WTC11 (cell line): Measurements from ENCODE around the gene CAPN3. TPM values are rescaled to one million over a fixed set of nuclear protein-coding genes. Genes with fewer than 3 reads are reported as not detected.

Experiments
- ATAC-seq: fragments of 200-7000 bp; cut with Tn5 transposase; 2 replicates; pipeline ENCODE4 v1.10.0; 2021; ENCODE audit warnings: mild to moderate bottlenecking, moderate library complexity
- CTCF ChIA-PET: fragments of 300-600 bp; sonication (Branson Sonifier 250); formaldehyde crosslinking; loops from one replicate; lab custom pipeline; 2021; ENCODE audit warnings: antibody characterized with exemption; lab: Charles Lee
- POLR2A ChIA-PET: fragments of 350-600 bp; sonication (Branson Sonifier 250); formaldehyde crosslinking; loops from one replicate; lab custom pipeline; 2021; ENCODE audit warnings: antibody characterized with exemption; lab: Charles Lee
- DNase-seq: peaks from one replicate; pipeline ENCODE4 v3.0.0; 2021; ENCODE audit warnings: low spot score
- H3K27ac Mint-ChIP-seq: 2 replicates; pipeline ENCODE4 v1.8.0; 2021; ENCODE audit warnings: mixed read lengths
- H3K27me3 Mint-ChIP-seq: 2 replicates; pipeline ENCODE4 v1.8.0; 2021; ENCODE audit warnings: low read depth, mild to moderate bottlenecking, moderate library complexity, mixed read lengths
- H3K36me3 Mint-ChIP-seq: 2 replicates; pipeline ENCODE4 v1.8.0; 2021; ENCODE audit warnings: mixed read lengths
- H3K4me1 Mint-ChIP-seq: 2 replicates; pipeline ENCODE4 v1.8.0; 2022; ENCODE audit warnings: mixed read lengths
- H3K4me3 Mint-ChIP-seq: 2 replicates; pipeline ENCODE4 v1.8.0; 2021; ENCODE audit warnings: mild to moderate bottlenecking, moderate library complexity, mixed read lengths
- H3K9me3 Mint-ChIP-seq: 2 replicates; pipeline ENCODE4 v1.8.0; 2021; ENCODE audit warnings: mixed read lengths
- ELF4 ChIP-seq: sonication (generic); formaldehyde crosslinking; IDR thresholded peaks from 2 replicates; pipeline ENCODE4 v1.8.1; 2022; ENCODE audit warnings: low read depth, mild to moderate bottlenecking, moderate library complexity, missing genetic modification reagents
- GTF2I ChIP-seq: fragments of 250-450 bp; sonication (Bioruptor Pico); conservative IDR thresholded peaks from 2 replicates; pipeline ENCODE4 v1.4.0; 2021; ENCODE audit warnings: mild to moderate bottlenecking
- MXD4 ChIP-seq: fragments of 250-450 bp; sonication (Bioruptor Pico); IDR thresholded peaks from 2 replicates; pipeline ENCODE4 v1.8.0; 2021; ENCODE audit warnings: mild to moderate bottlenecking, moderate library complexity, borderline replicate concordance
- NFATC4 ChIP-seq: fragments of 250-450 bp; sonication (Bioruptor Pico); IDR thresholded peaks from 2 replicates; pipeline ENCODE4 v1.9.0; 2021; ENCODE audit warnings: mild to moderate bottlenecking
- RORB ChIP-seq: fragments of 250-450 bp; sonication (Bioruptor Pico); IDR thresholded peaks from 2 replicates; pipeline ENCODE4 v1.9.0; 2021; ENCODE audit warnings: mild to moderate bottlenecking
- TEAD4 ChIP-seq: sonication (generic); formaldehyde crosslinking; IDR thresholded peaks from 2 replicates; pipeline ENCODE4 v1.8.0; 2022; ENCODE audit warnings: mild to moderate bottlenecking, missing genetic modification reagents
- ZNF317 ChIP-seq: sonication (generic); formaldehyde crosslinking; IDR thresholded peaks from 2 replicates; pipeline ENCODE4 v1.8.1; 2023; ENCODE audit warnings: low read depth, mild to moderate bottlenecking, moderate library complexity, missing genetic modification reagents, borderline replicate concordance
- ZNF423 ChIP-seq: fragments of 250-450 bp; sonication (Bioruptor Pico); IDR thresholded peaks from 2 replicates; pipeline ENCODE4 v2.1.2; 2022; ENCODE audit warnings: mild to moderate bottlenecking, moderate library complexity
- total RNA-seq: library from RNA; stranded (reverse); gene quantifications from 3 replicates; pipeline ENCODE4 v1.2.3, GENCODE V29; 2021
- TF ChIP-seq, protein P1 (sequence below): sonication (generic); formaldehyde crosslinking; IDR thresholded peaks from 2 replicates; pipeline ENCODE4 v1.8.1; 2023; ENCODE audit warnings: mild to moderate bottlenecking, missing genetic modification reagents
- TF ChIP-seq, protein P2 (sequence below): sonication (generic); formaldehyde crosslinking; conservative IDR thresholded peaks from 2 replicates; pipeline ENCODE4 v1.8.1; 2023; ENCODE audit warnings: mild to moderate bottlenecking, low read depth, missing genetic modification reagents, moderate library complexity
- TF ChIP-seq, protein P3 (sequence below): sonication (generic); formaldehyde crosslinking; IDR thresholded peaks from 2 replicates; pipeline ENCODE4 v1.8.1; 2023; ENCODE audit warnings: mild to moderate bottlenecking, missing genetic modification reagents, moderate library complexity
- TF ChIP-seq, protein P4 (sequence below): sonication (generic); formaldehyde crosslinking; IDR thresholded peaks from 2 replicates; pipeline ENCODE4 v1.8.1; 2022; ENCODE audit warnings: low read depth, missing genetic modification reagents, borderline replicate concordance
- TF ChIP-seq, protein P5 (sequence below): sonication (generic); formaldehyde crosslinking; IDR thresholded peaks from 2 replicates; pipeline ENCODE4 v1.8.1; 2023; ENCODE audit warnings: mild to moderate bottlenecking, missing genetic modification reagents, moderate library complexity
- TF ChIP-seq, protein P6 (sequence below): sonication (generic); formaldehyde crosslinking; IDR thresholded peaks from 2 replicates; pipeline ENCODE4 v1.8.1; 2022; ENCODE audit warnings: mild to moderate bottlenecking, moderate library complexity, missing genetic modification reagents

Gene CAPN3
- total RNA-seq, 1 experiment from 2014 or later = 0.70 TPM

DNA sequence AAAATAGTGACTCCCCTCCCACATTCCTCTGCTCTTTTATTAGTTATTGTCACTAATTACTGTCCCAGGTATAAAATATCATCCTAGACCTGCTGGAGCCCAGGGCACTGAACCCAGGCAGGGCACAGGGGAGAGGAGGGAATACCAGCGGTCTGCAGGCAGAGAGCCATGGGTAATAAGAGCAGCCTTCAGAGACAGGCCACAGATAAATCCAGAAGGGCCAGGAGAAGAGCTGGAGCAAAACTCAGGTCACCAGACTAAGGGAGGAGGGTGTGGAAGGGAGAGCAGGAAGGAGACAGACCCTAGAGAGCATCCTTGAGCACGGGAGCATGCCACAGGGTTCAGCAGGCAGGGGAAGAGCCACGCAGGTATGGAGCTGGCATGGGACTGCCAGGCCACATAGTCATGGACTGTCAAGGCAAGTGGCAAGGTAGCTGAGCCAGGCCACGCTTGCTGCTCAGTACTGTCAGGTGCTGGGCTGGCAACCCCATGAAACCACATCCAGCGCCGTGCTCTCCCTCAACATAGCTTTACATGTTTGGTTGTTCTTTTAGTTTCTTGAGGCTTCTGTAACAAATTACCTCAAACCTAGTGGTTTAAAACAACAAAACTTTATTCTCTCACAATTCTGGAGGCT lies 15.6 kb upstream of the CAPN3 start:
- H3K27ac Mint-ChIP-seq = no peak overlapping the region
- ChIA-PET CTCF (interaction anchor here (0.5 kb wide), 1 partner anchor 695 kb away, joined by 3 read pairs; no protein-coding TSS in a partner anchor), POLR2A (no interaction called here)
- no peak overlapping the region for H3K4me3 Mint-ChIP-seq
- H3K4me1 Mint-ChIP-seq = no peaks in the 10 kb centered on the region
- no peak for DNase-seq
- no peaks in the 10 kb centered on the region for H3K9me3 Mint-ChIP-seq
- no peak for ATAC-seq
- TF ChIP-seq, protein P1, sequence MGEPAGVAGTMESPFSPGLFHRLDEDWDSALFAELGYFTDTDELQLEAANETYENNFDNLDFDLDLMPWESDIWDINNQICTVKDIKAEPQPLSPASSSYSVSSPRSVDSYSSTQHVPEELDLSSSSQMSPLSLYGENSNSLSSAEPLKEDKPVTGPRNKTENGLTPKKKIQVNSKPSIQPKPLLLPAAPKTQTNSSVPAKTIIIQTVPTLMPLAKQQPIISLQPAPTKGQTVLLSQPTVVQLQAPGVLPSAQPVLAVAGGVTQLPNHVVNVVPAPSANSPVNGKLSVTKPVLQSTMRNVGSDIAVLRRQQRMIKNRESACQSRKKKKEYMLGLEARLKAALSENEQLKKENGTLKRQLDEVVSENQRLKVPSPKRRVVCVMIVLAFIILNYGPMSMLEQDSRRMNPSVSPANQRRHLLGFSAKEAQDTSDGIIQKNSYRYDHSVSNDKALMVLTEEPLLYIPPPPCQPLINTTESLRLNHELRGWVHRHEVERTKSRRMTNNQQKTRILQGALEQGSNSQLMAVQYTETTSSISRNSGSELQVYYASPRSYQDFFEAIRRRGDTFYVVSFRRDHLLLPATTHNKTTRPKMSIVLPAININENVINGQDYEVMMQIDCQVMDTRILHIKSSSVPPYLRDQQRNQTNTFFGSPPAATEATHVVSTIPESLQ (CRISPR knock-in tag) = no peak
- TF ChIP-seq, protein P2, sequence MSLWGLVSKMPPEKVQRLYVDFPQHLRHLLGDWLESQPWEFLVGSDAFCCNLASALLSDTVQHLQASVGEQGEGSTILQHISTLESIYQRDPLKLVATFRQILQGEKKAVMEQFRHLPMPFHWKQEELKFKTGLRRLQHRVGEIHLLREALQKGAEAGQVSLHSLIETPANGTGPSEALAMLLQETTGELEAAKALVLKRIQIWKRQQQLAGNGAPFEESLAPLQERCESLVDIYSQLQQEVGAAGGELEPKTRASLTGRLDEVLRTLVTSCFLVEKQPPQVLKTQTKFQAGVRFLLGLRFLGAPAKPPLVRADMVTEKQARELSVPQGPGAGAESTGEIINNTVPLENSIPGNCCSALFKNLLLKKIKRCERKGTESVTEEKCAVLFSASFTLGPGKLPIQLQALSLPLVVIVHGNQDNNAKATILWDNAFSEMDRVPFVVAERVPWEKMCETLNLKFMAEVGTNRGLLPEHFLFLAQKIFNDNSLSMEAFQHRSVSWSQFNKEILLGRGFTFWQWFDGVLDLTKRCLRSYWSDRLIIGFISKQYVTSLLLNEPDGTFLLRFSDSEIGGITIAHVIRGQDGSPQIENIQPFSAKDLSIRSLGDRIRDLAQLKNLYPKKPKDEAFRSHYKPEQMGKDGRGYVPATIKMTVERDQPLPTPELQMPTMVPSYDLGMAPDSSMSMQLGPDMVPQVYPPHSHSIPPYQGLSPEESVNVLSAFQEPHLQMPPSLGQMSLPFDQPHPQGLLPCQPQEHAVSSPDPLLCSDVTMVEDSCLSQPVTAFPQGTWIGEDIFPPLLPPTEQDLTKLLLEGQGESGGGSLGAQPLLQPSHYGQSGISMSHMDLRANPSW (CRISPR knock-in tag) = no peak
- no peak for TF ChIP-seq ELF4 (CRISPR knock-in tag)
- no peak for TF ChIP-seq MXD4
- no peak for TF ChIP-seq NFATC4 (CRISPR knock-in tag)
- TF ChIP-seq, protein P3, sequence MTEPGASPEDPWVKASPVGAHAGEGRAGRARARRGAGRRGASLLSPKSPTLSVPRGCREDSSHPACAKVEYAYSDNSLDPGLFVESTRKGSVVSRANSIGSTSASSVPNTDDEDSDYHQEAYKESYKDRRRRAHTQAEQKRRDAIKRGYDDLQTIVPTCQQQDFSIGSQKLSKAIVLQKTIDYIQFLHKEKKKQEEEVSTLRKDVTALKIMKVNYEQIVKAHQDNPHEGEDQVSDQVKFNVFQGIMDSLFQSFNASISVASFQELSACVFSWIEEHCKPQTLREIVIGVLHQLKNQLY (CRISPR knock-in tag) = no peak
- no peak for TF ChIP-seq ZNF317 (CRISPR knock-in tag)
- TF ChIP-seq TEAD4 (CRISPR knock-in tag) = no peak
- no peak for TF ChIP-seq ZNF423 (CRISPR knock-in tag)
- H3K27me3 Mint-ChIP-seq = no peaks in the 10 kb centered on the region
- no peaks in the 10 kb centered on the region for H3K36me3 Mint-ChIP-seq

DNA sequence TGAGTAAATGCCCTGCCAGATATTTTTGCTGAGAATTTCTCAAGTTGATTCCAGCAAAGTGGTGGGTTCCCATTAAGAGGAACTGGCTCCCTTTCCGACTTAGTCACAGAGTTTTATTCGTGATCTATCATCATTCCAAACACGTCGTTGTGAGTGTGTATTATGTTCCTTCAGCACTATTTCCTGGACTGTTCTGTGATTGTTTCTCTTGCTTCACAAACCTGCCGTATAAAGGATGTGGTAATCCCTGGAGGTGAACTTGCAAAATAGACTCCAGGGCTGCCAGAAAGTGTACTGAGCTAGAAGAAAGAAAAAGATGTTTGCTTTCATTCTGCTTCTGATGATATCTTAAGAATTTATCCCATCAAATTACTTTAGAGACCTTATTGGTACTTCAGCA lies 14.5 kb upstream of the CAPN3 start:
- DNase-seq (no peak), ATAC-seq (no peak)
- H3K36me3 Mint-ChIP-seq = no peaks in the 10 kb centered on the region
- TF ChIP-seq, protein P4, sequence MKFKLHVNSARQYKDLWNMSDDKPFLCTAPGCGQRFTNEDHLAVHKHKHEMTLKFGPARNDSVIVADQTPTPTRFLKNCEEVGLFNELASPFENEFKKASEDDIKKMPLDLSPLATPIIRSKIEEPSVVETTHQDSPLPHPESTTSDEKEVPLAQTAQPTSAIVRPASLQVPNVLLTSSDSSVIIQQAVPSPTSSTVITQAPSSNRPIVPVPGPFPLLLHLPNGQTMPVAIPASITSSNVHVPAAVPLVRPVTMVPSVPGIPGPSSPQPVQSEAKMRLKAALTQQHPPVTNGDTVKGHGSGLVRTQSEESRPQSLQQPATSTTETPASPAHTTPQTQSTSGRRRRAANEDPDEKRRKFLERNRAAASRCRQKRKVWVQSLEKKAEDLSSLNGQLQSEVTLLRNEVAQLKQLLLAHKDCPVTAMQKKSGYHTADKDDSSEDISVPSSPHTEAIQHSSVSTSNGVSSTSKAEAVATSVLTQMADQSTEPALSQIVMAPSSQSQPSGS (CRISPR knock-in tag) = no peak
- TF ChIP-seq GTF2I (CRISPR knock-in tag) (no peak), RORB (no peak)
- TF ChIP-seq, protein P3 (CRISPR knock-in tag) = no peak
- TF ChIP-seq, protein P5, sequence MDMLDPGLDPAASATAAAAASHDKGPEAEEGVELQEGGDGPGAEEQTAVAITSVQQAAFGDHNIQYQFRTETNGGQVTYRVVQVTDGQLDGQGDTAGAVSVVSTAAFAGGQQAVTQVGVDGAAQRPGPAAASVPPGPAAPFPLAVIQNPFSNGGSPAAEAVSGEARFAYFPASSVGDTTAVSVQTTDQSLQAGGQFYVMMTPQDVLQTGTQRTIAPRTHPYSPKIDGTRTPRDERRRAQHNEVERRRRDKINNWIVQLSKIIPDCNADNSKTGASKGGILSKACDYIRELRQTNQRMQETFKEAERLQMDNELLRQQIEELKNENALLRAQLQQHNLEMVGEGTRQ = no peak
- TF ChIP-seq, protein P6, sequence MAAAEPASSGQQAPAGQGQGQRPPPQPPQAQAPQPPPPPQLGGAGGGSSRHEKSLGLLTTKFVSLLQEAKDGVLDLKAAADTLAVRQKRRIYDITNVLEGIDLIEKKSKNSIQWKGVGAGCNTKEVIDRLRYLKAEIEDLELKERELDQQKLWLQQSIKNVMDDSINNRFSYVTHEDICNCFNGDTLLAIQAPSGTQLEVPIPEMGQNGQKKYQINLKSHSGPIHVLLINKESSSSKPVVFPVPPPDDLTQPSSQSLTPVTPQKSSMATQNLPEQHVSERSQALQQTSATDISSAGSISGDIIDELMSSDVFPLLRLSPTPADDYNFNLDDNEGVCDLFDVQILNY (CRISPR knock-in tag) = no peak
- CTCF ChIA-PET = no interaction called here
- H3K27me3 Mint-ChIP-seq = no peaks in the 10 kb centered on the region
- POLR2A ChIA-PET = no interaction called here
- no peak overlapping the region for H3K4me3 Mint-ChIP-seq
- H3K4me1 Mint-ChIP-seq = no peaks in the 10 kb centered on the region
- no peak overlapping the region for H3K27ac Mint-ChIP-seq
- H3K9me3 Mint-ChIP-seq = no peaks in the 10 kb centered on the region
